PFSK-1 (cell line): ENCODE data around the gene SOD2.

ENCODE experiments used
- FOXP2 ChIP-seq: optimal IDR thresholded peaks from 2 replicates; pipeline ENCODE3; 2011; ENCODE audit warnings: borderline replicate concordance, control low read depth, inconsistent platforms; ENCODE audit not compliant: insufficient read depth; ENCODE audit errors: extremely low read length, extremely low read depth
- POLR2AphosphoS5 ChIP-seq: IDR thresholded peaks from 2 replicates; pipeline ENCODE4 v1.6.1; 2012; ENCODE audit warnings: low read depth, mild to moderate bottlenecking, control low read depth, low read length, moderate library complexity
- SIN3A ChIP-seq: IDR thresholded peaks from 2 replicates; pipeline ENCODE4 v1.6.1; 2012; ENCODE audit warnings: mild to moderate bottlenecking, low read length, moderate library complexity, borderline replicate concordance; ENCODE audit not compliant: insufficient read depth
- TAF1 ChIP-seq: IDR thresholded peaks from 2 replicates; pipeline ENCODE4 v1.6.1; 2012; ENCODE audit warnings: low read length, control low read depth, borderline replicate concordance; ENCODE audit not compliant: insufficient read depth
- TF ChIP-seq, protein P1 (sequence below), 2 experiments: IDR thresholded peaks; 2 replicates each; pipeline versions ENCODE4 v1.6.1 to v1.8.0; 2011 to 2012; ENCODE audit warnings: low read depth in 2 of 2, low read length in 2 of 2, control low read depth in 1 of 2, inconsistent platforms in 1 of 2, mild to moderate bottlenecking in 1 of 2, moderate library complexity in 1 of 2; ENCODE audit not compliant: insufficient read depth in 1 of 2

SOD2 gene

GRCh38 chr6:159726255-159726917 lies 33.3 kb upstream of the SOD2 start:
- TF ChIP-seq TAF1 (no peak), SIN3A (no peak; the same call in 1 of the 2 replicates)

- TF ChIP-seq POLR2AphosphoS5 (no peak), FOXP2 (no peak)
Measured at GRCh38 chr6:159724778-159725177, 31.7 kb upstream of the SOD2 start.

- TF ChIP-seq SIN3A: no peak
- no peak for TF ChIP-seq POLR2AphosphoS5
- no peak for TF ChIP-seq TAF1
- TF ChIP-seq, protein P1, sequence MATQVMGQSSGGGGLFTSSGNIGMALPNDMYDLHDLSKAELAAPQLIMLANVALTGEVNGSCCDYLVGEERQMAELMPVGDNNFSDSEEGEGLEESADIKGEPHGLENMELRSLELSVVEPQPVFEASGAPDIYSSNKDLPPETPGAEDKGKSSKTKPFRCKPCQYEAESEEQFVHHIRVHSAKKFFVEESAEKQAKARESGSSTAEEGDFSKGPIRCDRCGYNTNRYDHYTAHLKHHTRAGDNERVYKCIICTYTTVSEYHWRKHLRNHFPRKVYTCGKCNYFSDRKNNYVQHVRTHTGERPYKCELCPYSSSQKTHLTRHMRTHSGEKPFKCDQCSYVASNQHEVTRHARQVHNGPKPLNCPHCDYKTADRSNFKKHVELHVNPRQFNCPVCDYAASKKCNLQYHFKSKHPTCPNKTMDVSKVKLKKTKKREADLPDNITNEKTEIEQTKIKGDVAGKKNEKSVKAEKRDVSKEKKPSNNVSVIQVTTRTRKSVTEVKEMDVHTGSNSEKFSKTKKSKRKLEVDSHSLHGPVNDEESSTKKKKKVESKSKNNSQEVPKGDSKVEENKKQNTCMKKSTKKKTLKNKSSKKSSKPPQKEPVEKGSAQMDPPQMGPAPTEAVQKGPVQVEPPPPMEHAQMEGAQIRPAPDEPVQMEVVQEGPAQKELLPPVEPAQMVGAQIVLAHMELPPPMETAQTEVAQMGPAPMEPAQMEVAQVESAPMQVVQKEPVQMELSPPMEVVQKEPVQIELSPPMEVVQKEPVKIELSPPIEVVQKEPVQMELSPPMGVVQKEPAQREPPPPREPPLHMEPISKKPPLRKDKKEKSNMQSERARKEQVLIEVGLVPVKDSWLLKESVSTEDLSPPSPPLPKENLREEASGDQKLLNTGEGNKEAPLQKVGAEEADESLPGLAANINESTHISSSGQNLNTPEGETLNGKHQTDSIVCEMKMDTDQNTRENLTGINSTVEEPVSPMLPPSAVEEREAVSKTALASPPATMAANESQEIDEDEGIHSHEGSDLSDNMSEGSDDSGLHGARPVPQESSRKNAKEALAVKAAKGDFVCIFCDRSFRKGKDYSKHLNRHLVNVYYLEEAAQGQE (IDR thresholded peaks at IDR 0.05; ENCODE audit: insufficient read depth in 1 of 2, low read depth in 2 of 2, low read length in 2 of 2): no peak
- no peak for TF ChIP-seq FOXP2
Measured at GRCh38 chr6:159723259-159723658, 30.2 kb upstream of the SOD2 start.

DNA sequence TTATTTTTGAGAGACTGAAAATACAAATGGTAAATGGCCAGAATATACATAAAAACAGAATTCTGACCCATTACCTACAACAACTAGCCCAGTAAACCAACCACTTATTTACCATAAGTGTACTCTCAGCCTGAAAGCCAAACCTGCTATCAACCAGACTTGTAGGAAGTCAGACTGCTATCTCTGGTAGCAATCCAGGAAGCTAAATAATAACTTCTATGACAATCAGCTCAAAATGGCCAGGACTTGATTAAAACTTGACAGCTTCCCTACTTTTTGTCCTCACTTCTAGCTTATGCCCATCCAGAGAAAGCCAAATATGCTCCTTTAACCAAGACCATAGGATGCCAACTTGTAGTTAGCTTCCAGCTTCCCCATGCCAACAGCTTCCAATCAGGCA lies 29.6 kb upstream of the SOD2 start:
- no peak for TF ChIP-seq SIN3A
- no peak for TF ChIP-seq POLR2AphosphoS5
- TF ChIP-seq, protein P1 (IDR thresholded peaks at IDR 0.05; ENCODE audit: insufficient read depth in 1 of 2, low read depth in 2 of 2, low read length in 2 of 2): no peak
- TF ChIP-seq FOXP2: no peak
- TF ChIP-seq TAF1: no peak

GRCh38 chr6:159720708-159721107 lies 27.7 kb upstream of the SOD2 start:
- TF ChIP-seq POLR2AphosphoS5 (no peak), TAF1 (no peak), SIN3A (no peak), FOXP2 (no peak)
- TF ChIP-seq, protein P1 (IDR thresholded peaks at IDR 0.05; ENCODE audit: insufficient read depth in 1 of 2, low read depth in 2 of 2, low read length in 2 of 2): no peak

DNA sequence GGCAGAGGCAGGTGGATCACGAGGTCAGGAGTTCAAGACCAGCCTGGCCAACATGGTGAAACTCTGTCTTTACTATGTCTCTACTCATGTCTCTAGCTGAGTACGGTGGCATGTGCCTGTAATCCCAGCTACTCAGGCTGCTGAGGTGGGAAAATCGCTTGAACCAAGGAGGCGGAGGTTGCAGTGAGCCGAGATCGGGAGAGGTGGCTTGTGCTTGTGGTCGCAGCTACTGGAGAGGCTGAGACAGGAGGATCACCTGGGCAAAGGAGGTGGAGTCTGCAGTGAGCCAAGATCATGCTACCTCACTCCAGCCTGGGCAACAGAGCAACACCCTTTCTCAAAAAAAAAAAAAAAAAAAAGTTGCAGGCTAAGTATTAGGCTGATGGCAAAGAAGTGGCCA lies 26.2 kb upstream of the SOD2 start:
- TF ChIP-seq SIN3A (no peak), POLR2AphosphoS5 (no peak), FOXP2 (no peak), TAF1 (no peak)
- TF ChIP-seq, protein P1 (IDR thresholded peaks at IDR 0.05; ENCODE audit: insufficient read depth in 1 of 2, low read depth in 2 of 2, low read length in 2 of 2): no peak
